Measurements from ENCODE around the gene GRID1.

DNA sequence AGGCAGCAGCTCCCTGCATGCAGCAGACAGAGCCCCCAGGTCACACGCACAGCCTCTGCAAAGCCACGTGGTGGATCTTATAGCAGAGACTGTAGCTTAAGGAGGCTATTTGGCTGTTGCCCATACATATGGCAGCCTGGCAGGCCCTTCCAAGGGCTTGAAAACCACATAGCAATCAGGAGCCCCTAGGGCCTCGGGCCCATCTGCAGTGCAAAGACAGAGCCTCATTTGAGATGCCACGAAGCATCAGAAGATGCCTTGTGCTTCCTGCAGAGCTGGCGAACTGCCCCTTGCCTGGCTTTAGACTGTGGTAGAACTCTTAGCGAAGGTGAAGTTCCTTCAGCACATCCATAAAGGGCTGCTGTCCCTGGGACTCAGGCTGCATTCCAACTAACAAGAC, 309.9 kb downstream of the GRID1 start:
- TF ChIP-seq, protein P1, sequence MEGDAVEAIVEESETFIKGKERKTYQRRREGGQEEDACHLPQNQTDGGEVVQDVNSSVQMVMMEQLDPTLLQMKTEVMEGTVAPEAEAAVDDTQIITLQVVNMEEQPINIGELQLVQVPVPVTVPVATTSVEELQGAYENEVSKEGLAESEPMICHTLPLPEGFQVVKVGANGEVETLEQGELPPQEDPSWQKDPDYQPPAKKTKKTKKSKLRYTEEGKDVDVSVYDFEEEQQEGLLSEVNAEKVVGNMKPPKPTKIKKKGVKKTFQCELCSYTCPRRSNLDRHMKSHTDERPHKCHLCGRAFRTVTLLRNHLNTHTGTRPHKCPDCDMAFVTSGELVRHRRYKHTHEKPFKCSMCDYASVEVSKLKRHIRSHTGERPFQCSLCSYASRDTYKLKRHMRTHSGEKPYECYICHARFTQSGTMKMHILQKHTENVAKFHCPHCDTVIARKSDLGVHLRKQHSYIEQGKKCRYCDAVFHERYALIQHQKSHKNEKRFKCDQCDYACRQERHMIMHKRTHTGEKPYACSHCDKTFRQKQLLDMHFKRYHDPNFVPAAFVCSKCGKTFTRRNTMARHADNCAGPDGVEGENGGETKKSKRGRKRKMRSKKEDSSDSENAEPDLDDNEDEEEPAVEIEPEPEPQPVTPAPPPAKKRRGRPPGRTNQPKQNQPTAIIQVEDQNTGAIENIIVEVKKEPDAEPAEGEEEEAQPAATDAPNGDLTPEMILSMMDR (IDR thresholded peaks at IDR 0.05) = no peak
- no peak for TF ChIP-seq POLR2A (IDR thresholded peaks at IDR 0.05)
- TF ChIP-seq POLR2AphosphoS5 (IDR thresholded peaks at IDR 0.05) = no peak
- TF ChIP-seq EP300 (IDR thresholded peaks at IDR 0.05; ENCODE audit: low read depth) = no peak
